OCI-LY7 (cell line): ENCODE results near the gene KATNAL2. TPM values are rescaled to one million over a fixed set of nuclear protein-coding genes. Genes with fewer than 3 reads are reported as not detected.
A peak's percentile ranks its signal among the peaks of the same experiment; 100 is the strongest.

Source experiments
- BruUV-seq: library from RNA; stranded (reverse); fragments of 400-500 nt; replicated peaks from 2 replicates; lab custom pipeline; 2021; lab: Mats Ljungman, UMichigan
- CTCF ChIA-PET: fragments of 300-600 bp; sonication (Branson Sonifier 250); formaldehyde crosslinking; loops from one replicate; lab custom pipeline; 2022; ENCODE audit warnings: antibody characterized with exemption; ENCODE audit not compliant: unreplicated experiment; lab: Charles Lee
- POLR2A ChIA-PET: fragments of 300-600 bp; sonication (Branson Sonifier 250); formaldehyde crosslinking; loops from one replicate; lab custom pipeline; 2022; ENCODE audit warnings: antibody characterized with exemption; lab: Charles Lee
- DNase-seq: peaks from one replicate; pipeline ENCODE4 v3.0.0-alpha.2; 2015; ENCODE audit warnings: low spot score
- H2AFZ ChIP-seq: fragments of 200-600 bp; sonication (generic), shearing (Covaris generic); 2 replicates; pipeline ENCODE4 v1.6.1; 2014; ENCODE audit warnings: mild to moderate bottlenecking, antibody characterized with exemption, low read length, moderate library complexity
- H3K27ac ChIP-seq: fragments of 200-600 bp; sonication (generic); 2 replicates; pipeline ENCODE4 v1.5.1; 2014; ENCODE audit warnings: mixed run types, low read depth, mild to moderate bottlenecking, moderate library complexity, low read length, inconsistent platforms; ENCODE audit not compliant: poor library complexity, severe bottlenecking
- H3K36me3 ChIP-seq: fragments of 200-600 bp; sonication (generic); 2 replicates; pipeline ENCODE4 v1.6.1; 2014; ENCODE audit warnings: mild to moderate bottlenecking, antibody characterized with exemption, low read length, moderate library complexity, mixed read lengths; ENCODE audit not compliant: insufficient read depth
- H3K4me1 ChIP-seq: fragments of 200-600 bp; sonication (generic); 2 replicates; pipeline ENCODE4 v1.5.1; 2014; ENCODE audit warnings: mild to moderate bottlenecking, low read length; ENCODE audit not compliant: insufficient read depth, poor library complexity, severe bottlenecking
- H3K4me2 ChIP-seq: fragments of 200-600 bp; sonication (generic); 2 replicates; pipeline ENCODE4 v1.6.1; 2014; ENCODE audit warnings: mild to moderate bottlenecking, low read length
- H3K4me3 ChIP-seq: fragments of 200-600 bp; sonication (generic); 2 replicates; pipeline ENCODE4 v1.5.1; 2014; ENCODE audit warnings: mild to moderate bottlenecking, low read depth, low read length; ENCODE audit not compliant: poor library complexity, severe bottlenecking
- H3K79me2 ChIP-seq: fragments of 200-600 bp; sonication (generic); 2 replicates; pipeline ENCODE4 v1.6.1; 2016; ENCODE audit warnings: low read depth, mild to moderate bottlenecking, low read length, moderate library complexity, mixed read lengths; ENCODE audit not compliant: insufficient read depth
- H3K9me2 ChIP-seq: fragments of 200-600 bp; sonication (generic); 2 replicates; pipeline ENCODE4 v1.6.1; 2016; ENCODE audit warnings: mild to moderate bottlenecking, low read length, mixed read lengths; ENCODE audit not compliant: insufficient read depth
- H3K9me3 ChIP-seq: fragments of 200-600 bp; sonication (generic); 2 replicates; pipeline ENCODE4 v1.6.1; 2014; ENCODE audit warnings: mild to moderate bottlenecking, mixed run types, low read length, mixed read lengths
- H4K20me1 ChIP-seq: fragments of 200-600 bp; sonication (generic); 2 replicates; pipeline ENCODE4 v1.6.1; 2014; ENCODE audit warnings: mild to moderate bottlenecking, antibody characterized with exemption, low read length, moderate library complexity, mixed read lengths; ENCODE audit not compliant: insufficient read depth
- CTCF ChIP-seq: fragments of 200-600 bp; sonication (generic); conservative IDR thresholded peaks from 2 replicates; pipeline ENCODE4 v1.5.1; 2014; ENCODE audit warnings: mild to moderate bottlenecking, antibody characterized with exemption, low read length, moderate library complexity, mixed read lengths
- EZH2phosphoT487 ChIP-seq: fragments of 200-600 bp; sonication (generic); IDR thresholded peaks from 2 replicates; pipeline ENCODE4 v1.6.1; 2018; ENCODE audit warnings: low read depth, borderline replicate concordance, mild to moderate bottlenecking, mixed run types, antibody characterized with exemption, low read length, moderate library complexity, mixed read lengths
- intact Hi-C: fragments of 100-400 bp; cut with micrococcal nuclease; formaldehyde crosslinking; loops from one replicate; pipeline ENCODE4 v1.10.0; 2022; ENCODE audit not compliant: unreplicated experiment
- total RNA-seq, 2 experiments: library from RNA; depleted of rRNA in 1 of 2; stranded (reverse); fragments of >200 nt in 1 of 2; shearing (Covaris generic) in 1 of 2; gene quantifications; 2 replicates each; pipeline ENCODE4 v1.2.3, GENCODE V29; 2014 to 2022

Gene KATNAL2
- total RNA-seq, 2 experiments from 2014 or later = 5.7 to 16.1 TPM

- H3K4me2 ChIP-seq = no peak within 1 kb of the TSS
- no peak within 1 kb of the TSS for H3K27ac ChIP-seq
- POLR2A ChIA-PET = no interaction called here
- intact Hi-C loops = no loop called here
- H3K79me2 ChIP-seq = no peaks in the 10 kb centered on the region
- H3K36me3 ChIP-seq = no peaks in the 10 kb centered on the region
- no peak for DNase-seq
- H3K4me3 ChIP-seq = no peak within 1 kb of the TSS
- H2AFZ ChIP-seq = no peak within 1 kb of the TSS
- no TSS peak for BruUV-seq
- H3K9me2 ChIP-seq = no peaks in the 10 kb centered on the region
- CTCF ChIA-PET = no interaction called here
- no peaks in the 10 kb centered on the region for H3K9me3 ChIP-seq
- H3K4me1 ChIP-seq = no peaks in the 10 kb centered on the region
- TF ChIP-seq EZH2phosphoT487 = no peak
- no peaks in the 10 kb centered on the region for H4K20me1 ChIP-seq
Measured at GRCh38 chr18:47035156-47035671, 117.8 kb downstream of the KATNAL2 start, which contains the start of gene ELOA2. Gene ELOA2 (minus strand): TSS chr18:47035621. CDS start chr18:47035264, 357 bp downstream.

- H3K4me3 ChIP-seq = no peak overlapping the region
- BruUV-seq = no TSS peak
- no peaks in the 10 kb centered on the region for H3K36me3 ChIP-seq
- no peaks in the 10 kb centered on the region for H3K9me2 ChIP-seq
- H3K4me2 ChIP-seq = no peak overlapping the region
- H3K9me3 ChIP-seq = no peaks in the 10 kb centered on the region
- H3K4me1 ChIP-seq = no peaks in the 10 kb centered on the region
- ChIA-PET CTCF (no interaction called here), POLR2A (no interaction called here)
- TF ChIP-seq CTCF (peak; percentile 75), EZH2phosphoT487 (no peak)
- peak; percentile 11 for DNase-seq
- intact Hi-C loops = no loop called here
- H2AFZ ChIP-seq = no peak overlapping the region
- no peaks in the 10 kb centered on the region for H4K20me1 ChIP-seq
- no peaks in the 10 kb centered on the region for H3K79me2 ChIP-seq
- no peak overlapping the region for H3K27ac ChIP-seq
Measured at GRCh38 chr18:47036298-47036874, 119.0 kb downstream of the KATNAL2 start.

- H3K4me2 ChIP-seq = 0 out of 2 replicates have a peak overlapping the region, but pooled peaks have one; percentile 5
Measured at GRCh38 chr18:47036927-47037578, 119.7 kb downstream of the KATNAL2 start.

More at GRCh38 chr18:47036927-47037578, 119.7 kb downstream of the KATNAL2 start:
- intact Hi-C loops = no loop called here
- Histone ChIP-seq H3K79me2 (no peaks in the 10 kb centered on the region), H3K9me3 (no peaks in the 10 kb centered on the region), H3K9me2 (no peaks in the 10 kb centered on the region), H4K20me1 (no peaks in the 10 kb centered on the region), H2AFZ (no peak overlapping the region), H3K4me1 (no peaks in the 10 kb centered on the region), H3K27ac (no peak overlapping the region), H3K36me3 (no peaks in the 10 kb centered on the region), H3K4me3 (no peak overlapping the region)
- no TSS peak for BruUV-seq
- no peak for DNase-seq
- TF ChIP-seq EZH2phosphoT487 (no peak), CTCF (no peak)
- CTCF ChIA-PET = no interaction called here
- POLR2A ChIA-PET = no interaction called here
